HepG2 (cell line): ENCODE data around the gene TLR5. TPM values are rescaled to one million over a fixed set of nuclear protein-coding genes. Genes with fewer than 3 reads are reported as not detected.

Source experiments
- ATAC-seq: fragments of 200-7000 bp; cut with Tn5 transposase; 3 replicates; pipeline ENCODE4 v1.9.1; 2020; ENCODE audit warnings: mild to moderate bottlenecking, moderate library complexity
- BruUV-seq: library from RNA; stranded (reverse); fragments of 400-500 nt; replicated peaks from 2 replicates; lab custom pipeline; 2021; lab: Mats Ljungman, UMichigan
- CTCF ChIA-PET: fragments of 300-600 bp; formaldehyde crosslinking; extraction: SDS; loops from one replicate; lab custom pipeline; 2021; ENCODE audit warnings: low total read pairs, inconsistent platforms, low intra/inter-chr PET ratio; lab: Yijun Ruan, JAX
- POLR2A ChIA-PET: fragments of 350-600 bp; sonication (Branson Sonifier 250); formaldehyde crosslinking; loops from one replicate; lab custom pipeline; 2020; ENCODE audit warnings: antibody characterized with exemption, inconsistent platforms; lab: Yijun Ruan, JAX
- DNase-seq: peaks from one replicate; pipeline ENCODE4 v3.0.0-alpha.2; 2015; ENCODE audit warnings: low spot score
- FAIRE-seq: peaks from 3 replicates; lab custom pipeline; 2011; peaks lifted over from hg19 to GRCh38; lab: Jason Lieb, UNC
- H2AFZ ChIP-seq: one replicate; pipeline ENCODE4 v1.6.1; 2011; ENCODE audit warnings: low read length, inconsistent platforms
- H3K27ac ChIP-seq: fragments of 300-600 bp; 3 replicates; pipeline ENCODE4 v1.8.0; 2011; ENCODE audit warnings: mixed run types, mild to moderate bottlenecking, mixed read lengths, low read length, inconsistent platforms; ENCODE audit not compliant: insufficient read depth; ENCODE audit errors: extremely low read length
- H3K27me3 ChIP-seq, 2 experiments: fragments of 200-600 bp in 1 of 2; 2 replicates in 1 of 2; 3 replicates in 1 of 2; pipeline versions ENCODE4 v1.6.0 to v1.8.0; 2011; ENCODE audit warnings: low read length in 2 of 2, mild to moderate bottlenecking in 2 of 2, moderate library complexity in 2 of 2, inconsistent platforms in 1 of 2; ENCODE audit not compliant: insufficient read depth in 2 of 2, control insufficient read depth in 1 of 2
- H3K36me3 ChIP-seq, 2 experiments: fragments of 200-600 bp in 1 of 2; replicated peaks in 1 of 2; 2 replicates in 1 of 2; 3 replicates in 1 of 2; pipeline versions ENCODE4 v1.5.1 to v1.8.0; 2011; ENCODE audit warnings: low read length in 2 of 2, inconsistent platforms in 1 of 2; ENCODE audit not compliant: insufficient read depth in 2 of 2, control insufficient read depth in 1 of 2
- H3K4me1 ChIP-seq: 2 replicates; pipeline ENCODE4 v1.5.1; 2012; ENCODE audit warnings: low read length, inconsistent platforms; ENCODE audit not compliant: insufficient read depth
- H3K4me2 ChIP-seq: 2 replicates; pipeline ENCODE4 v1.6.0; 2011; ENCODE audit warnings: low read depth, low read length, inconsistent platforms
- H3K4me3 ChIP-seq, 3 experiments: fragments of 200-600 bp in 1 of 3; sonication (generic), shearing (Covaris generic) in 1 of 3; replicated peaks in 1 of 3; 2 replicates each; pipeline ENCODE4 v1.5.1; 2011 to 2016; ENCODE audit warnings: low read length in 3 of 3, inconsistent platforms in 2 of 3, low read depth in 2 of 3, mild to moderate bottlenecking in 2 of 3, control low read depth in 1 of 3, mixed read lengths in 1 of 3; ENCODE audit not compliant: insufficient read depth in 1 of 3
- H3K79me2 ChIP-seq: one replicate; pipeline ENCODE4 v1.6.1; 2011; ENCODE audit warnings: low read length, inconsistent platforms; ENCODE audit not compliant: insufficient read depth
- H3K9ac ChIP-seq: 2 replicates; pipeline ENCODE4 v1.6.0; 2011; ENCODE audit warnings: mild to moderate bottlenecking, low read depth, low read length, inconsistent platforms; ENCODE audit not compliant: insufficient read depth
- H3K9me3 ChIP-seq: 2 replicates; pipeline ENCODE4 v1.5.1; 2012; ENCODE audit warnings: mild to moderate bottlenecking, low read length
- H4K20me1 ChIP-seq: 2 replicates; pipeline ENCODE4 v1.6.0; 2011; ENCODE audit warnings: inconsistent platforms, mild to moderate bottlenecking, low read length, moderate library complexity; ENCODE audit not compliant: insufficient read depth
- BORCS8-MEF2B ChIP-seq: sonication (generic); formaldehyde crosslinking; IDR thresholded peaks from 2 replicates; pipeline ENCODE4 v1.8.0; 2022; ENCODE audit warnings: mild to moderate bottlenecking, missing genetic modification reagents
- CBFB ChIP-seq: sonication (generic); formaldehyde crosslinking; IDR thresholded peaks from 2 replicates; pipeline ENCODE4 v1.4.0; 2020; ENCODE audit warnings: missing genetic modification reagents
- DBP ChIP-seq: sonication (generic); formaldehyde crosslinking; IDR thresholded peaks from 2 replicates; pipeline ENCODE4 v1.4.0; 2020; ENCODE audit warnings: missing genetic modification reagents; ENCODE audit errors: not compliant biosample characterization
- FOXK2 ChIP-seq: fragments of 450-650 bp; IDR thresholded peaks from 2 replicates; pipeline ENCODE4 v1.6.1; 2016
- IKZF5 ChIP-seq: IDR thresholded peaks from 2 replicates; pipeline ENCODE4 v1.6.1; 2018; ENCODE audit warnings: missing genetic modification reagents, mild to moderate bottlenecking, missing compliant biosample characterization
- KDM3A ChIP-seq: IDR thresholded peaks from 2 replicates; pipeline ENCODE4 v1.6.1; 2018; ENCODE audit warnings: low read depth, missing compliant biosample characterization
- KDM5B ChIP-seq: sonication (generic); formaldehyde crosslinking; IDR thresholded peaks from 2 replicates; pipeline ENCODE4 v1.4.0; 2020; ENCODE audit warnings: missing genetic modification reagents, mild to moderate bottlenecking, borderline replicate concordance
- KLF6 ChIP-seq: IDR thresholded peaks from 2 replicates; pipeline ENCODE4 v1.8.0; 2016; ENCODE audit warnings: missing biosample characterization, missing genetic modification reagents
- MAFG ChIP-seq: sonication (generic); formaldehyde crosslinking; IDR thresholded peaks from 2 replicates; pipeline ENCODE4 v1.5.1; 2020; ENCODE audit warnings: mild to moderate bottlenecking, missing genetic modification reagents
- NFE2 ChIP-seq: sonication (generic); formaldehyde crosslinking; IDR thresholded peaks from 2 replicates; pipeline ENCODE4 v1.4.0; 2020; ENCODE audit warnings: missing genetic modification reagents
- PRDM15 ChIP-seq: sonication (generic); formaldehyde crosslinking; IDR thresholded peaks from 2 replicates; pipeline ENCODE4 v1.4.0; 2020; ENCODE audit warnings: missing genetic modification reagents
- REPIN1 ChIP-seq: sonication (generic); formaldehyde crosslinking; IDR thresholded peaks from 2 replicates; pipeline ENCODE4 v1.8.0; 2022; ENCODE audit warnings: missing genetic modification reagents, low read depth, mild to moderate bottlenecking, borderline replicate concordance
- TERF1 ChIP-seq: sonication (generic); formaldehyde crosslinking; IDR thresholded peaks from 2 replicates; pipeline ENCODE4 v1.8.0; 2022; ENCODE audit warnings: mild to moderate bottlenecking, missing genetic modification reagents, moderate library complexity
- ZNF207 ChIP-seq: fragments of 450-650 bp; IDR thresholded peaks from 2 replicates; pipeline ENCODE4 v1.6.1; 2016; ENCODE audit warnings: antibody characterized with exemption, borderline replicate concordance
- ZNF512B ChIP-seq: sonication (generic); formaldehyde crosslinking; IDR thresholded peaks from 2 replicates; pipeline ENCODE4 v1.5.1; 2020; ENCODE audit warnings: missing genetic modification reagents, mild to moderate bottlenecking, borderline replicate concordance
- ZNF724P ChIP-seq: sonication (generic); formaldehyde crosslinking; IDR thresholded peaks from 2 replicates; pipeline ENCODE4 v1.8.0; 2022; ENCODE audit warnings: missing genetic modification reagents, borderline replicate concordance
- ZNF768 ChIP-seq: sonication (generic); formaldehyde crosslinking; IDR thresholded peaks from 2 replicates; pipeline ENCODE4 v1.4.0; 2020; ENCODE audit warnings: missing genetic modification reagents
- WGBS: methylation state at CpG from one replicate; pipeline ENCODE4 v1.1.6; 2017; ENCODE audit warnings: low lambda C conversion rate; 5-methylcytosine and 5-hydroxymethylcytosine counted together
- in situ Hi-C: cut with HindIII; loops from 2 replicates; pipeline ENCODE4 v1.10.0; 2017; ENCODE audit warnings: low pct_unique_long_range_greater_than_20kb; ENCODE audit not compliant: extremely low pct_ligation_motif_present
- intact Hi-C: fragments of 100-400 bp; cut with micrococcal nuclease; formaldehyde crosslinking; loops from one replicate; pipeline ENCODE4 v1.10.0; 2022; ENCODE audit not compliant: unreplicated experiment
- polyA plus RNA-seq, 8 experiments: library from polyadenylated mRNA; depleted of rRNA in 3 of 8; stranded (reverse) in 7 of 8; unstranded in 1 of 8; fragments of >200 nt; fragmentation: Illumina TruSeq in 4 of 8; extraction: Trizol in 4 of 8; gene quantifications; 2 replicates each; pipeline versions ENCODE4 v1.2.1 to v1.2.3, GENCODE V29; 2011 to 2016; ENCODE audit warnings: low read depth in 4 of 8, missing spikeins in 1 of 8, mixed read lengths in 1 of 8; ENCODE audit not compliant: insufficient read depth in 1 of 8
- total RNA-seq, 5 experiments: library from RNA; depleted of rRNA; stranded (reverse); fragments of >200 nt; fragmentation: Illumina TruSeq; extraction: Trizol; gene quantifications; 2 replicates each; pipeline ENCODE4 v1.2.3, GENCODE V29; 2016; ENCODE audit warnings: low read depth in 1 of 5

The TLR5 gene
- total and polyA plus RNA-seq, 2 of the 13 experiments (the other 11 are each of a cell fraction or from before 2014, with no cell fraction given), result not detected

GRCh38 chr1:223152399-223152798 lies 9.4 kb upstream of the TLR5 start:
- no peaks in the 10 kb centered on the region for H3K36me3 ChIP-seq
- H4K20me1 ChIP-seq, result no peaks in the 10 kb centered on the region
- peaks cover 0 to 3% of the 10 kb centered on the region in 2 experiments; a peak in 1 of 5 replicates for H3K27me3 ChIP-seq
- no peaks in the 10 kb centered on the region for H3K9me3 ChIP-seq
- no peak overlapping the region for H3K4me2 ChIP-seq
- DNase-seq (no peak), ATAC-seq (no peak), FAIRE-seq (no peak)
- intact Hi-C loops, result no loop called here
- H3K9ac ChIP-seq, result no peak overlapping the region
- H3K4me1 ChIP-seq, result no peaks in the 10 kb centered on the region
- H3K27ac ChIP-seq, result no peak overlapping the region
- ChIA-PET CTCF (no interaction called here), POLR2A (no interaction called here)
- in situ Hi-C loops, result no loop called here
- H3K79me2 ChIP-seq, result no peaks in the 10 kb centered on the region
- H3K4me3 ChIP-seq, result no peak overlapping the region
- no TSS peak for BruUV-seq
- no peak overlapping the region for H2AFZ ChIP-seq
- WGBS, result 36% methylated on average over 4 of the region's 4 CpGs
- no peak for TF ChIP-seq NFE2 (CRISPR knock-in tag)
- TF ChIP-seq ZNF512B (CRISPR knock-in tag), result no peak
- TF ChIP-seq PRDM15 (CRISPR knock-in tag), result no peak
- TF ChIP-seq DBP (CRISPR knock-in tag), result no peak
- TF ChIP-seq ZNF768, result no peak
- no peak for TF ChIP-seq ZNF207
- TF ChIP-seq REPIN1 (CRISPR knock-in tag), result no peak
- TF ChIP-seq ZNF724P, result no peak
- TF ChIP-seq KDM3A (CRISPR knock-in tag), result no peak
- TF ChIP-seq TERF1 (CRISPR knock-in tag), result no peak
- no peak for TF ChIP-seq KDM5B (CRISPR knock-in tag)
- TF ChIP-seq BORCS8-MEF2B (CRISPR knock-in tag), result no peak
- TF ChIP-seq KLF6 (CRISPR knock-in tag), result no peak
- no peak for TF ChIP-seq FOXK2
- TF ChIP-seq CBFB (CRISPR knock-in tag), result no peak
- no peak for TF ChIP-seq IKZF5 (CRISPR knock-in tag)
- no peak for TF ChIP-seq MAFG
